OCI-LY1 (cell line): ENCODE measurements around the gene AFP.

ENCODE experiments used
- H2AFZ ChIP-seq: fragments of 200-600 bp; sonication (generic), shearing (Covaris generic); 2 replicates; pipeline ENCODE4 v1.6.0; 2014; ENCODE audit warnings: antibody characterized with exemption, mild to moderate bottlenecking, low read length
- H3F3A ChIP-seq: fragments of 200-600 bp; sonication (generic), shearing (Covaris generic); 2 replicates; pipeline ENCODE4 v1.6.0; 2014; ENCODE audit warnings: mild to moderate bottlenecking, antibody characterized with exemption, low read length, moderate library complexity; ENCODE audit not compliant: insufficient read depth
- H3K27ac ChIP-seq: fragments of 200-600 bp; sonication (generic); 2 replicates; pipeline ENCODE4 v1.5.1; 2014; ENCODE audit warnings: low read length, mixed run types, mild to moderate bottlenecking, low read depth; ENCODE audit not compliant: poor library complexity, severe bottlenecking
- H3K27me3 ChIP-seq: fragments of 200-600 bp; sonication (generic); 2 replicates; pipeline ENCODE4 v1.6.0; 2014; ENCODE audit warnings: antibody characterized with exemption, mild to moderate bottlenecking, low read length, moderate library complexity; ENCODE audit not compliant: insufficient read depth
- H3K36me3 ChIP-seq: fragments of 200-600 bp; sonication (generic); 2 replicates; pipeline ENCODE4 v1.6.1; 2014; ENCODE audit warnings: mild to moderate bottlenecking, antibody characterized with exemption, low read length, moderate library complexity, mixed read lengths; ENCODE audit not compliant: insufficient read depth
- H3K4me1 ChIP-seq: fragments of 200-600 bp; sonication (generic); 2 replicates; pipeline ENCODE4 v1.5.1; 2014; ENCODE audit warnings: mild to moderate bottlenecking, low read length, moderate library complexity; ENCODE audit not compliant: insufficient read depth, severe bottlenecking
- H3K4me2 ChIP-seq: fragments of 200-600 bp; sonication (generic), shearing (Covaris generic); 2 replicates; pipeline ENCODE4 v1.6.1; 2014; ENCODE audit warnings: low read length
- H3K4me3 ChIP-seq: fragments of 200-600 bp; sonication (generic); 2 replicates; pipeline ENCODE4 v1.5.1; 2014; ENCODE audit warnings: low read length, low read depth, mild to moderate bottlenecking, mixed read lengths; ENCODE audit not compliant: poor library complexity, severe bottlenecking
- H3K79me2 ChIP-seq: fragments of 200-600 bp; shearing (Covaris generic); 2 replicates; pipeline ENCODE4 v1.6.1; 2016; ENCODE audit warnings: mixed run types, low read length, mixed read lengths; ENCODE audit not compliant: insufficient read depth
- H3K9ac ChIP-seq: fragments of 200-600 bp; sonication (generic), shearing (Covaris generic); 2 replicates; pipeline ENCODE4 v1.6.1; 2014; ENCODE audit warnings: mild to moderate bottlenecking, low read length, mixed read lengths
- H3K9me2 ChIP-seq: fragments of 200-600 bp; sonication (generic), shearing (Covaris generic); 2 replicates; pipeline ENCODE4 v1.6.1; 2014; ENCODE audit warnings: low read depth, mild to moderate bottlenecking, low read length, mixed read lengths
- H3K9me3 ChIP-seq: fragments of 200-600 bp; shearing (Covaris generic); 2 replicates; pipeline ENCODE4 v1.6.1; 2014; ENCODE audit warnings: low read length, mixed read lengths
- H4K20me1 ChIP-seq: fragments of 200-600 bp; sonication (generic), shearing (Covaris generic); 2 replicates; pipeline ENCODE4 v1.6.0; 2016; ENCODE audit warnings: mild to moderate bottlenecking, low read length; ENCODE audit not compliant: insufficient read depth
- EZH2 ChIP-seq: fragments of 200-600 bp; sonication (generic), shearing (Covaris generic); IDR thresholded peaks from 2 replicates; pipeline ENCODE4 v1.8.0; 2017; ENCODE audit warnings: borderline replicate concordance, mixed run types, mild to moderate bottlenecking, antibody characterized with exemption, low read length, moderate library complexity, mixed read lengths
- TF ChIP-seq, protein P1 (sequence below): fragments of 200-600 bp; sonication (generic), shearing (Covaris generic); IDR thresholded peaks from 2 replicates; pipeline ENCODE4 v1.5.1; 2017; ENCODE audit warnings: mild to moderate bottlenecking, antibody characterized with exemption, low read length, moderate library complexity, mixed read lengths

Gene AFP

GRCh38 chr4:73416423-73417087 lies 19.5 kb upstream of the AFP start:
- Histone ChIP-seq H3K9me3 (no peaks in the 10 kb centered on the region), H3K79me2 (no peaks in the 10 kb centered on the region), H3K27ac (no peak overlapping the region), H3K4me1 (no peaks in the 10 kb centered on the region), H3F3A (no peaks in the 10 kb centered on the region), H4K20me1 (no peaks in the 10 kb centered on the region), H3K27me3 (no peaks in the 10 kb centered on the region), H3K36me3 (no peaks in the 10 kb centered on the region), H3K9ac (no peak overlapping the region), H3K9me2 (no peaks in the 10 kb centered on the region), H2AFZ (no peak overlapping the region), H3K4me3 (no peak overlapping the region), H3K4me2 (no peak overlapping the region)
- TF ChIP-seq EZH2: no peak

DNA sequence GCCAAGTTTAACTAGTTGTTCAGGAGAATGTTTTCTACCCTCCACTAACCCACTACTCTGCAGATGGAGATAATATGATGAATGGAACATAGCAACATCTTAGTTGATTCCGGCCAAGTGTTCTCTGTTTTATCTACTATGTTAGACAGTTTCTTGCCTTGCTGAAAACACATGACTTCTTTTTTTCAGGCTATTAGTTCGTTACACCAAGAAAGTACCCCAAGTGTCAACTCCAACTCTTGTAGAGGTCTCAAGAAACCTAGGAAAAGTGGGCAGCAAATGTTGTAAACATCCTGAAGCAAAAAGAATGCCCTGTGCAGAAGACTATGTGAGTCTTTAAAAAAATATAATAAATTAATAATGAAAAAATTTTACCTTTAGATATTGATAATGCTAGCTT lies 18.7 kb upstream of the AFP start:
- no peak overlapping the region for H3K9ac ChIP-seq
- no peaks in the 10 kb centered on the region for H3K27me3 ChIP-seq
- no peak overlapping the region for H3K27ac ChIP-seq
- H3K4me2 ChIP-seq: no peak overlapping the region
- H3K79me2 ChIP-seq: no peaks in the 10 kb centered on the region
- H3K4me1 ChIP-seq: no peaks in the 10 kb centered on the region
- no peaks in the 10 kb centered on the region for H3F3A ChIP-seq
- TF ChIP-seq, protein P1, sequence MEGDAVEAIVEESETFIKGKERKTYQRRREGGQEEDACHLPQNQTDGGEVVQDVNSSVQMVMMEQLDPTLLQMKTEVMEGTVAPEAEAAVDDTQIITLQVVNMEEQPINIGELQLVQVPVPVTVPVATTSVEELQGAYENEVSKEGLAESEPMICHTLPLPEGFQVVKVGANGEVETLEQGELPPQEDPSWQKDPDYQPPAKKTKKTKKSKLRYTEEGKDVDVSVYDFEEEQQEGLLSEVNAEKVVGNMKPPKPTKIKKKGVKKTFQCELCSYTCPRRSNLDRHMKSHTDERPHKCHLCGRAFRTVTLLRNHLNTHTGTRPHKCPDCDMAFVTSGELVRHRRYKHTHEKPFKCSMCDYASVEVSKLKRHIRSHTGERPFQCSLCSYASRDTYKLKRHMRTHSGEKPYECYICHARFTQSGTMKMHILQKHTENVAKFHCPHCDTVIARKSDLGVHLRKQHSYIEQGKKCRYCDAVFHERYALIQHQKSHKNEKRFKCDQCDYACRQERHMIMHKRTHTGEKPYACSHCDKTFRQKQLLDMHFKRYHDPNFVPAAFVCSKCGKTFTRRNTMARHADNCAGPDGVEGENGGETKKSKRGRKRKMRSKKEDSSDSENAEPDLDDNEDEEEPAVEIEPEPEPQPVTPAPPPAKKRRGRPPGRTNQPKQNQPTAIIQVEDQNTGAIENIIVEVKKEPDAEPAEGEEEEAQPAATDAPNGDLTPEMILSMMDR: no peak
- TF ChIP-seq EZH2: no peak
- H3K4me3 ChIP-seq: no peak overlapping the region
- H3K9me3 ChIP-seq: no peaks in the 10 kb centered on the region
- H2AFZ ChIP-seq: no peak overlapping the region
- no peaks in the 10 kb centered on the region for H4K20me1 ChIP-seq
- no peaks in the 10 kb centered on the region for H3K9me2 ChIP-seq
- no peaks in the 10 kb centered on the region for H3K36me3 ChIP-seq

GRCh38 chr4:73417973-73418372 lies 18.0 kb upstream of the AFP start:
- Histone ChIP-seq H3K27me3 (no peaks in the 10 kb centered on the region), H3F3A (no peaks in the 10 kb centered on the region), H3K27ac (no peak overlapping the region), H3K4me1 (no peaks in the 10 kb centered on the region), H3K4me2 (no peak overlapping the region), H3K9me3 (no peaks in the 10 kb centered on the region), H3K4me3 (no peak overlapping the region), H3K9me2 (no peaks in the 10 kb centered on the region), H3K79me2 (no peaks in the 10 kb centered on the region), H3K36me3 (no peaks in the 10 kb centered on the region), H4K20me1 (no peaks in the 10 kb centered on the region), H2AFZ (no peak overlapping the region), H3K9ac (no peak overlapping the region)
- no peak for TF ChIP-seq EZH2
- TF ChIP-seq, protein P1: no peak

DNA sequence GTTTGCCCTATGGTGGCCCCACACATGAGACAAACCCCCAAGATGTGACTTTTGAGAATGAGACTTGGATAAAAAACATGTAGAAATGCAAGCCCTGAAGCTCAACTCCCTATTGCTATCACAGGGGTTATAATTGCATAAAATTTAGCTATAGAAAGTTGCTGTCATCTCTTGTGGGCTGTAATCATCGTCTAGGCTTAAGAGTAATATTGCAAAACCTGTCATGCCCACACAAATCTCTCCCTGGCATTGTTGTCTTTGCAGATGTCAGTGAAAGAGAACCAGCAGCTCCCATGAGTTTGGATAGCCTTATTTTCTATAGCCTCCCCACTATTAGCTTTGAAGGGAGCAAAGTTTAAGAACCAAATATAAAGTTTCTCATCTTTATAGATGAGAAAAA lies 17.3 kb upstream of the AFP start:
- Histone ChIP-seq H3K36me3 (no peaks in the 10 kb centered on the region), H3K9me2 (no peaks in the 10 kb centered on the region), H3K27me3 (no peaks in the 10 kb centered on the region), H2AFZ (no peak overlapping the region), H4K20me1 (no peaks in the 10 kb centered on the region), H3K9me3 (no peaks in the 10 kb centered on the region), H3K9ac (no peak overlapping the region), H3F3A (no peaks in the 10 kb centered on the region), H3K4me2 (no peak overlapping the region), H3K79me2 (no peaks in the 10 kb centered on the region), H3K27ac (no peak overlapping the region), H3K4me1 (no peaks in the 10 kb centered on the region), H3K4me3 (no peak overlapping the region)
- TF ChIP-seq, protein P1: no peak
- TF ChIP-seq EZH2: no peak
